ENCODE results near the gene RTF2. TPM values are rescaled to one million over a fixed set of nuclear protein-coding genes. Genes with fewer than 3 reads are reported as not detected.

RTF2 gene
- total RNA-seq, 6 experiments from 2014 or later: 148 to 158 (median 153) TPM

- Mint-ChIP-seq H3K27me3 (ENCODE audit: insufficient read depth) (no peaks in the 10 kb centered on the region), H3K36me3 (ENCODE audit: low read depth) (peaks cover 21% of the 10 kb centered on the region), H3K27ac (no peak overlapping the region), H3K4me3 (no peak overlapping the region), H3K9me3 (no peaks in the 10 kb centered on the region), H3K4me1 (ENCODE audit: low read depth) (no peaks in the 10 kb centered on the region)
- no peak for TF ChIP-seq CTCF (IDR thresholded peaks at IDR 0.05)
- DNase-seq: no peak
Measured at GRCh38 chr20:56501116-56501515, 32.7 kb downstream of the RTF2 start.

GRCh38 chr20:56503916-56504315 lies 35.5 kb downstream of the RTF2 start:
- H3K9me3 Mint-ChIP-seq: no peaks in the 10 kb centered on the region

GRCh38 chr20:56504373-56505005 lies 36.1 kb downstream of the RTF2 start:
- Mint-ChIP-seq H3K27ac (no peak overlapping the region), H3K4me1 (ENCODE audit: low read depth) (no peaks in the 10 kb centered on the region), H3K9me3 (no peaks in the 10 kb centered on the region), H3K27me3 (ENCODE audit: insufficient read depth) (no peaks in the 10 kb centered on the region), H3K4me3 (no peak overlapping the region), H3K36me3 (ENCODE audit: low read depth) (peaks cover 4% of the 10 kb centered on the region; the same call in 1 of the 2 replicates)
- no peak for DNase-seq
- TF ChIP-seq CTCF (IDR thresholded peaks at IDR 0.05): peak; percentile 70

More at GRCh38 chr20:56503916-56504315, 35.5 kb downstream of the RTF2 start:
- H3K4me1 Mint-ChIP-seq (ENCODE audit: low read depth): no peaks in the 10 kb centered on the region
- no peaks in the 10 kb centered on the region for H3K27me3 Mint-ChIP-seq (ENCODE audit: insufficient read depth)
- TF ChIP-seq CTCF (IDR thresholded peaks at IDR 0.05): no peak
- peaks cover 4% of the 10 kb centered on the region; the same call in 1 of the 2 replicates for H3K36me3 Mint-ChIP-seq (ENCODE audit: low read depth)
- H3K4me3 Mint-ChIP-seq: no peak overlapping the region
- no peak for DNase-seq
- H3K27ac Mint-ChIP-seq: no peak overlapping the region

GRCh38 chr20:56506103-56506502 lies 37.7 kb downstream of the RTF2 start:
- no peak overlapping the region for H3K4me3 Mint-ChIP-seq
- no peak for TF ChIP-seq CTCF (IDR thresholded peaks at IDR 0.05)
- no peak for DNase-seq
- no peaks in the 10 kb centered on the region for H3K9me3 Mint-ChIP-seq
- H3K36me3 Mint-ChIP-seq (ENCODE audit: low read depth): peaks cover 4% of the 10 kb centered on the region; the same call in 1 of the 2 replicates
- H3K27me3 Mint-ChIP-seq (ENCODE audit: insufficient read depth): no peaks in the 10 kb centered on the region
- no peak overlapping the region for H3K27ac Mint-ChIP-seq
- no peaks in the 10 kb centered on the region for H3K4me1 Mint-ChIP-seq (ENCODE audit: low read depth)

- Mint-ChIP-seq H3K9me3 (no peaks in the 10 kb centered on the region), H3K36me3 (ENCODE audit: low read depth) (0 out of 2 replicates have a peak, but pooled peaks cover 10% of the 10 kb centered on the region)
- no peak for TF ChIP-seq CTCF (IDR thresholded peaks at IDR 0.05)
Measured at GRCh38 chr20:56511926-56512325, 43.5 kb downstream of the RTF2 start.

More at GRCh38 chr20:56511926-56512325, 43.5 kb downstream of the RTF2 start:
- Mint-ChIP-seq H3K27ac (no peak overlapping the region), H3K4me1 (ENCODE audit: low read depth) (no peaks in the 10 kb centered on the region), H3K4me3 (no peak overlapping the region), H3K27me3 (ENCODE audit: insufficient read depth) (no peaks in the 10 kb centered on the region)
- no peak for DNase-seq
